Astrocyte of the cerebellum (primary cell): ENCODE measurements around the gene CBX1.

Experiments used
- DNase-seq: peaks from one replicate; pipeline ENCODE4 v3.0.0-alpha.2; 2011; ENCODE audit warnings: low read depth
- H3K4me3 ChIP-seq: 2 replicates; pipeline ENCODE4 v1.5.1; 2011; ENCODE audit warnings: mild to moderate bottlenecking, low read depth, low read length, moderate library complexity
- CTCF ChIP-seq: IDR thresholded peaks from 2 replicates; pipeline ENCODE4 v1.5.1; 2012; ENCODE audit warnings: low read length, low read depth, moderate library complexity, mild to moderate bottlenecking; ENCODE audit errors: missing control alignments
- in situ Hi-C: cut with HindIII; loops from 2 replicates; pipeline ENCODE4 v1.10.0; 2017; ENCODE audit warnings: low sequenced_read_pairs

Gene CBX1

GRCh38 chr17:48047113-48047740 lies 54.1 kb downstream of the CBX1 start:
- in situ Hi-C loops: no loop called here

GRCh38 chr17:48046296-48046695 lies 55.0 kb downstream of the CBX1 start:
- in situ Hi-C loops: no loop called here
- peak overlapping the region; percentile 74 for H3K4me3 ChIP-seq
- no peak for DNase-seq
- no peak for TF ChIP-seq CTCF

More at GRCh38 chr17:48047113-48047740, 54.1 kb downstream of the CBX1 start:
- TF ChIP-seq CTCF: no peak
- H3K4me3 ChIP-seq: peak overlapping the region; percentile 74
- DNase-seq: no peak

GRCh38 chr17:48045316-48046001 lies 55.8 kb downstream of the CBX1 start:
- no peak overlapping the region for H3K4me3 ChIP-seq
- in situ Hi-C loops: no loop called here
- TF ChIP-seq CTCF: no peak
- no peak for DNase-seq

- no peak for DNase-seq
- H3K4me3 ChIP-seq: no peak overlapping the region
- in situ Hi-C loops: no loop called here
- no peak for TF ChIP-seq CTCF
These were observed 56.4 kb downstream of the CBX1 start for GRCh38 chr17:48044851-48045250.

- TF ChIP-seq CTCF: no peak
These were observed 58.1 kb downstream of the CBX1 start for GRCh38 chr17:48043176-48043575.

GRCh38 chr17:48038687-48039086 lies 62.6 kb downstream of the CBX1 start:
- no peak for TF ChIP-seq CTCF
- in situ Hi-C loops: no loop called here

More at GRCh38 chr17:48043176-48043575, 58.1 kb downstream of the CBX1 start:
- no peak for DNase-seq
- H3K4me3 ChIP-seq: no peak overlapping the region
- in situ Hi-C loops: no loop called here

More at GRCh38 chr17:48038687-48039086, 62.6 kb downstream of the CBX1 start:
- DNase-seq: no peak
- no peak overlapping the region for H3K4me3 ChIP-seq
